ENCODE results near the gene ITGA1.
A peak's percentile ranks its signal among the peaks of the same experiment; 100 is the strongest.

GRCh38 chr5:52989781-52990527 lies 202.2 kb downstream of the ITGA1 start:
- TF ChIP-seq POLR2A (IDR thresholded peaks at IDR 0.05) (no peak), CTCF (IDR thresholded peaks at IDR 0.05) (peak; percentile 9 to 38 (median 30))
